Anterior cingulate cortex (tissue), 58 donors: Measurements from ENCODE around the gene RHBDF1.
"Not testable (repeated sequence)": the region's sequence is repeated elsewhere in the genome, so short reads cannot be mapped to it uniquely, and the experiment has no call there.

Source experiments
- DNase-seq, 58 donors: peaks; one replicate each; lab custom pipeline; 2025; lab: John Stamatoyannopoulos, UW

The RHBDF1 gene

GRCh38 chr16:42691-43090 lies 29.7 kb downstream of the RHBDF1 start:
- DNase-seq = no peak

- no peak for DNase-seq
These were observed 30.4 kb downstream of the RHBDF1 start for GRCh38 chr16:42069-42457.

- no peak for DNase-seq
These were observed 30.9 kb downstream of the RHBDF1 start for GRCh38 chr16:41439-42068.

GRCh38 chr16:38941-39892 lies 33.2 kb downstream of the RHBDF1 start:
- no peak for DNase-seq

GRCh38 chr16:38206-38605 lies 34.2 kb downstream of the RHBDF1 start:
- DNase-seq = not testable (repeated sequence)

- no peak for DNase-seq
These were observed 34.9 kb downstream of the RHBDF1 start for GRCh38 chr16:37511-37910.

GRCh38 chr16:36336-36984 lies 36.0 kb downstream of the RHBDF1 start:
- no peak for DNase-seq

- no peak for DNase-seq
These were observed 36.6 kb downstream of the RHBDF1 start for GRCh38 chr16:35678-36305.

- peak in 1 of 58 donors; percentile 28 for DNase-seq
These were observed 37.3 kb downstream of the RHBDF1 start for GRCh38 chr16:35011-35677.

GRCh38 chr16:34648-34987 lies 37.8 kb downstream of the RHBDF1 start:
- no peak for DNase-seq

- DNase-seq = no peak
These were observed 38.4 kb downstream of the RHBDF1 start for GRCh38 chr16:33877-34647.

GRCh38 chr16:33154-33876 lies 39.1 kb downstream of the RHBDF1 start:
- not testable (repeated sequence) for DNase-seq

- not testable (repeated sequence) for DNase-seq
These were observed 41.8 kb downstream of the RHBDF1 start for GRCh38 chr16:30627-31026.

GRCh38 chr16:25926-26348 lies 46.5 kb downstream of the RHBDF1 start:
- DNase-seq = not testable (repeated sequence)

- not testable (repeated sequence) for DNase-seq
These were observed 48.3 kb downstream of the RHBDF1 start for GRCh38 chr16:24151-24550.

- not testable (repeated sequence) for DNase-seq
These were observed 51.5 kb downstream of the RHBDF1 start for GRCh38 chr16:20886-21285.

- DNase-seq = not testable (repeated sequence)
These were observed 55.2 kb downstream of the RHBDF1 start for GRCh38 chr16:17062-17765.

GRCh38 chr16:10772-11171 lies 61.7 kb downstream of the RHBDF1 start:
- peak in 34 of 58 donors; percentile 8 to 99 (median 88) for DNase-seq
